ENCODE results near the gene SALL1. TPM values are rescaled to one million over a fixed set of nuclear protein-coding genes. Genes with fewer than 3 reads are reported as not detected.

SALL1 gene
- total RNA-seq, 3 donors from 2014 or later (not counting 1 experiment from before 2014, with no cell fraction given), result not detected

DNA sequence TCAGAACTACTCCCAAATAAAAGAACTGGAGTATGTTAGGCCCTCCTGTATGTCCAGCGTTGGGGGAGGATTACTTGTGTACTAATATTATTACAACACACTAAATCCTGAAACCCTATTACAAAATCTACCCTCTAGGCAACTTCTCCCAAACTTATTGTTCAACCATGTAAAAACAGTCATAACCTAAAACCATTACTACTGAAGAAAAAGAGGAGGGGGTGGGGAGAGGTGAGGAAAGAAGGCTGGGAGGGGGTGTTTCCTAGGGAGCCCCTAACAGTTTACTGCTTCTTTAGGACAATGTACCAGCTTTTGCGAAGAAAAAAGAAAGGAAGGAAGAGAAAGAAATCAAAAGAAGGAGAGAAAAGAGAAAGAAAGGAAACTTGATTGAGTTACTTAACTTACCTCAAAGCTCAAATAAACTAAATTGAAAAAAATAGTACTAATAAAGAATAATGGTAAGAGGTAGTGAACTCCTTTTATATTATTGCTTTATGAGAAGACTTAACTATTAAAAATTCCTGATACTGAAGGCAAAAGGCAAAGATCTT is 2.3 kb downstream of the SALL1 start:
- H3K27me3 ChIP-seq (ENCODE audit: control insufficient read depth, insufficient read depth, low read length), result peaks cover 7% of the 10 kb centered on the region
- TF ChIP-seq, protein P1, sequence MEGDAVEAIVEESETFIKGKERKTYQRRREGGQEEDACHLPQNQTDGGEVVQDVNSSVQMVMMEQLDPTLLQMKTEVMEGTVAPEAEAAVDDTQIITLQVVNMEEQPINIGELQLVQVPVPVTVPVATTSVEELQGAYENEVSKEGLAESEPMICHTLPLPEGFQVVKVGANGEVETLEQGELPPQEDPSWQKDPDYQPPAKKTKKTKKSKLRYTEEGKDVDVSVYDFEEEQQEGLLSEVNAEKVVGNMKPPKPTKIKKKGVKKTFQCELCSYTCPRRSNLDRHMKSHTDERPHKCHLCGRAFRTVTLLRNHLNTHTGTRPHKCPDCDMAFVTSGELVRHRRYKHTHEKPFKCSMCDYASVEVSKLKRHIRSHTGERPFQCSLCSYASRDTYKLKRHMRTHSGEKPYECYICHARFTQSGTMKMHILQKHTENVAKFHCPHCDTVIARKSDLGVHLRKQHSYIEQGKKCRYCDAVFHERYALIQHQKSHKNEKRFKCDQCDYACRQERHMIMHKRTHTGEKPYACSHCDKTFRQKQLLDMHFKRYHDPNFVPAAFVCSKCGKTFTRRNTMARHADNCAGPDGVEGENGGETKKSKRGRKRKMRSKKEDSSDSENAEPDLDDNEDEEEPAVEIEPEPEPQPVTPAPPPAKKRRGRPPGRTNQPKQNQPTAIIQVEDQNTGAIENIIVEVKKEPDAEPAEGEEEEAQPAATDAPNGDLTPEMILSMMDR (IDR thresholded peaks at IDR 0.05), result no peak
- no peak overlapping the region for H3K4me3 Mint-ChIP-seq

DNA sequence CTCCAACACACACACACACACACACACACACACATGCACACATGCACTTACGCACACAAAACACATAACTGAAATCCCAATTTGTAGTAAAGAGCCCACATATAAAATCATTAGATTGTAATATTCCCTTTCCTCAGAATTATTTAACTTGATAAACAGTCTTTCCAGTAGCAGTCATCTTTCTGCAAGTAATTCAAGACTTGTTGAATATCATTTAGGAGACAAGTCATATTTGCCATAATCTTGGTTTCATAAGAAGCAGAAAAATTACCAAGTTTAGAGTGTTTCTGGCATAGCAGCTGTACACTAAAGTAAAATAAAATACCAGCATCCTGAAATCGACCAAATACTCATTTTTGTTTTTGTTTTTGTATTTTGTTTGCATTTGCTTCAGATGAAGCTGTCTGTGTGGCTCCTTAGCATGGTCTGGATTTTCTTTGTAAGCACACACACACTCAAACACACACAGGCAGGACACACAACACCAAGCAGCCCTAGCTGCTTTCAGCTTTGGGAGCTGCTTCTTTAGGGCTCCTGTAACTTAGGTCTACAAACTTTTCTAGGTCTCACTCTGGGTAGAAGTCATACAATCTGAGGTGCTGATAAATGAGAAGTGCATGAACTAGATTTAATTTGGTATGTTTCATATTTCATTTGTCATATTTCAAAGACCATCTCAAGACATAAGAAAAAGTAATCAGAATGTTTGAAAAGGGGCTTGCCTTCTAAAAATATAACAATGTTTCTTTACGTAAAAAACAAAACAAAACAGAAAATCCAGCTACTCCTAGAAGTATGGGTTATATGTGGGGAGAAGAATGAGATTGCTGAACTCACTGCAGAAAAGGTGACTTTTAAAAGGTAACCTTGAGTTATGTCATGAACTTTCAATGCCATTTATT is 3.0 kb downstream of the SALL1 start:
- Mint-ChIP-seq H3K27me3 (ENCODE audit: low read depth in 2 of 2) (peaks cover 35 to 47% of the 10 kb centered on the region in 2 donors), H3K9me3 (no peaks in the 10 kb centered on the region), H3K36me3 (no peaks in the 10 kb centered on the region), H3K4me1 (no peaks in the 10 kb centered on the region), H3K27ac (no peak overlapping the region), H3K4me3 (no peak overlapping the region)
- ATAC-seq, result no peak
- Histone ChIP-seq H3K4me3 (ENCODE audit: low read length) (no peak overlapping the region), H3K4me1 (ENCODE audit: control insufficient read depth, insufficient read depth, low read length) (no peaks in the 10 kb centered on the region), H3K27ac (ENCODE audit: low read length) (no peak overlapping the region), H3K36me3 (ENCODE audit: control insufficient read depth, insufficient read depth, low read length) (no peaks in the 10 kb centered on the region), H3K9me3 (ENCODE audit: control insufficient read depth, insufficient read depth, low read length) (no peaks in the 10 kb centered on the region), H3K27me3 (ENCODE audit: control insufficient read depth, insufficient read depth, low read length) (peaks cover 4% of the 10 kb centered on the region)
- 91% methylated on average over 1 of the region's 3 CpGs for WGBS (ENCODE audit: insufficient coverage)
- intact Hi-C loops (cut with micrococcal nuclease), result no loop called here
- DNase-seq, result no peak
- TF ChIP-seq, protein P1 (IDR thresholded peaks at IDR 0.05), result no peak

More for the DNA sequence above, 2.3 kb downstream of the SALL1 start:
- DNase-seq, result no peak
- Mint-ChIP-seq H3K27me3 (ENCODE audit: low read depth in 2 of 2) (peaks cover 43 to 54% of the 10 kb centered on the region in 2 donors), H3K36me3 (no peaks in the 10 kb centered on the region), H3K4me1 (no peaks in the 10 kb centered on the region), H3K27ac (no peak overlapping the region), H3K9me3 (no peaks in the 10 kb centered on the region)
- no peak for ATAC-seq
- Histone ChIP-seq H3K9me3 (ENCODE audit: control insufficient read depth, insufficient read depth, low read length) (no peaks in the 10 kb centered on the region), H3K4me1 (ENCODE audit: control insufficient read depth, insufficient read depth, low read length) (no peaks in the 10 kb centered on the region), H3K27ac (ENCODE audit: low read length) (no peak overlapping the region), H3K4me3 (ENCODE audit: low read length) (no peak overlapping the region), H3K36me3 (ENCODE audit: control insufficient read depth, insufficient read depth, low read length) (no peaks in the 10 kb centered on the region)
- intact Hi-C loops (cut with micrococcal nuclease), result no loop called here
- 17% methylated on average over 1 of the region's 2 CpGs for WGBS (ENCODE audit: insufficient coverage)

DNA sequence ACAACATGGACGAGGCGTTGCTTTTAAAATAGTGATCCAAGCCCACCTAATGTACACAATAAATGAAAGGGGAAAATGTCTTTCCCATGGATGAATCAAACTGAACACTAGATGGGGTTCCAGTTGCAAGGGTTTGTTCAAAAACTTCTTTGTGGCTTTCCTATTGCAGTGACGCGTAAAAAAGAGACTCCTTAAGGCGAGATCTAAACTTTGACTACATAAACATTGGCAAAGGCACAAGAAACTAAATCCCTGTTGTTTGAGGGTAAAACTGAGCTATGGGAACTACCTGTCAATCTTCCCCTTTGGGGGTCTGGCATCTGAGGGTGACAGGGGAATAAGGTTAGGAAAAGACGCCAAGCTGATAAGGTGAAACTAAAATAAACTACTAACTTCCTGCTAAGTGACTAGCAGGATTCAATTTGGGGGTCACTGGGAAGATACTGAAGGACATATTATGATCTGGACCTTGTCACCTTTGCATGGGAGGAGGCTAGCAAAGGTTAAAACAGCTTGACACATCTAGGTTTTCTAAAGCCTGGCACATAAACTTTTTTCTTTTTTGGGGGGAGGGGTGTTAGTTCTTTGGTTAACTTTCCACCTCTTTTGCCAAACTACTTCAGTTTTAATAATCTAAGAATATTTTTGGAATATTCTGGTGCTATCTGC is 4.7 kb downstream of the SALL1 start:
- intact Hi-C loops (cut with micrococcal nuclease), result no loop called here
- 8% methylated on average over 2 of the region's 6 CpGs for WGBS (ENCODE audit: insufficient coverage)
- no peak for DNase-seq

More for the DNA sequence above, 4.7 kb downstream of the SALL1 start:
- no peak overlapping the region for H3K4me3 Mint-ChIP-seq
- Histone ChIP-seq H3K9me3 (ENCODE audit: control insufficient read depth, insufficient read depth, low read length) (no peaks in the 10 kb centered on the region), H3K36me3 (ENCODE audit: control insufficient read depth, insufficient read depth, low read length) (no peaks in the 10 kb centered on the region), H3K27me3 (ENCODE audit: control insufficient read depth, insufficient read depth, low read length) (peaks cover 4% of the 10 kb centered on the region), H3K4me3 (ENCODE audit: low read length) (no peak overlapping the region), H3K4me1 (ENCODE audit: control insufficient read depth, insufficient read depth, low read length) (no peaks in the 10 kb centered on the region), H3K27ac (ENCODE audit: low read length) (no peak overlapping the region)
- no peaks in the 10 kb centered on the region for H3K4me1 Mint-ChIP-seq
- H3K9me3 Mint-ChIP-seq, result no peaks in the 10 kb centered on the region
- peaks cover 31 to 43% of the 10 kb centered on the region in 2 donors for H3K27me3 Mint-ChIP-seq (ENCODE audit: low read depth in 2 of 2)
- TF ChIP-seq, protein P1 (IDR thresholded peaks at IDR 0.05), result no peak
- H3K27ac Mint-ChIP-seq, result no peak overlapping the region
- ATAC-seq, result no peak
- H3K36me3 Mint-ChIP-seq, result no peaks in the 10 kb centered on the region

Data from natural killer cell (primary cell).